GM12873 (cell line): ENCODE results near the gene VSIG1.

ENCODE experiments used
- CTCF ChIP-seq: IDR thresholded peaks from 2 replicates; pipeline ENCODE4 v1.5.1; 2012; ENCODE audit warnings: low read depth, mild to moderate bottlenecking, moderate library complexity, low read length, control low read depth; ENCODE audit not compliant: insufficient read depth; ENCODE audit errors: missing control alignments

VSIG1 gene

GRCh38 chrX:108088511-108088910 is 43.6 kb downstream of the VSIG1 start:
- TF ChIP-seq CTCF, result no peak

GRCh38 chrX:108090491-108091263 is 45.8 kb downstream of the VSIG1 start:
- TF ChIP-seq CTCF, result no peak

DNA sequence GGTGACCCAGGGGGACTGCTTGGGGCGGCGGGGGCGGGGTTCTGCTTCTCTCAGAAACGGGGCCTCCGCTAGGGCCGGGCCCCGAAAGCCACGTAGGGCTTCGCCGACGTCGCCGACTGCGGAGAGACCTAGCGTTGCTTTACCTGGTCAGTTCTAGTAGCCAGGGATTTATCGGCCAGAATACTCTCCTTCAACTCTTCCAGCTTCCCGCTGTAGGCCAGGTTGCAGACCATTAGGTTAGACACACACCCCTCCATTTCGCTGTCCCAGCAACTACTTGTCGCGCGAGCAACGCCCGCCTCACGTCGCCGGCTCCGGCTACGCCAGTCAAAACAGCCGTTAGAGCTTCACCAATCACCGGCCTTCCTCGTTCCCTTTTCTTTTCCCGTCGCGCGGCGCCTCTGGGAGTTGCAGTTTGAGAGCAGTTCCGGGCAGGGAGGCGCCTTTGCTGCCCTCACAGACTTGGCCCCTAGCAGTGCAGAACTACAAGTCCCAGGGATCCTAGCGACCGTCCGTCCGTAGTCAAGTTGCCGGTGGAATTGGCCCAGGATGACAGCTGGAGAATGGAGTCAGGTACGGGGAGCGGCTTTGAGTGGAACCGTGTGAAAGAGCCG is 46.5 kb downstream of the VSIG1 start, which contains the start of the genes ATG4A and PSMD10:
Gene ATG4A, plus strand, starts transcription at position 515 of the 614 bp plus-strand sequence. Its CDS starts 49 bp downstream, at position 564.
Gene PSMD10, minus strand, starts transcription at position 279 of the 614 bp plus-strand sequence. Its CDS starts 22 bp downstream, at position 257.
- no peak for TF ChIP-seq CTCF

- TF ChIP-seq CTCF, result no peak
These were observed 47.0 kb downstream of the VSIG1 start for GRCh38 chrX:108091878-108092291.

GRCh38 chrX:108097380-108097779 is 52.5 kb downstream of the VSIG1 start:
- no peak for TF ChIP-seq CTCF

DNA sequence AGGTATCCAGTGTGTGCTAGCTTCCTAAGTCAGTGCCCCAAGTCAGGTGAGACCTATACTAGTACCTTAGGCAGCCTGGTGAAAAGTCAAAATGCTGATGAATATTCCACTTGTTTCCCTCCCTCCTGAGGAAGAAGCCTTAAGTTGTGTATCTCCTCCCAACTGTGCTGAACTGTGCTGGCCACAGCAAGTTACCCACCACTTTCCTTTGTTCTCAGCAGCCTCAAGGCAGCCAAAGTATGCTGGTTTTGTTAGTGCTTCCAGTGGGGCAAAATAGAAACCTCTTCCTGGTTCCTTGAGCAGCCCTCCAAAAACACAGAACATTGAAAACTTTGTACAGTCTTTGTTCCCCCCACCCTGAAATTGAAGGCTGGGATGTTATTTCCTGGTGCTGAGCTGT is 60.6 kb downstream of the VSIG1 start:
- no peak for TF ChIP-seq CTCF

DNA sequence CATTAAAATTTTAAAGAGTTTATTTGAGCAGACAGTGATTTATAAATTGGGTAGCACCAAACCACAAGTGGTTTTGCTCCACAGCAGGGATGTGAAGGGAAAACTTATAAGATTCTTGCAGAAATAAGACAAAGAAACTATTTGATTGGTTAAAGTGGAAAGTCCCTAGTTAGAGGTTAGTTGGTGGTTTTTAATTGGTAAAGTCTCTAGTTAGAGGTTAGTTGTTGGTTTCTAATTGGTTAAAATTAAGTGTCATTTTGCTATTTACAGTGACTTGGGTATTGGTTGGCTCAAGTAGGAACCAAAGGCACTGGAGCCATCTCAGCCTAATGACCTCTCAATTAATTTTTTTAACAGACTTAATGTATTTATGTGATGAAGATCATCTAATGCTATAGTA is 69.7 kb downstream of the VSIG1 start:
- no peak for TF ChIP-seq CTCF
